ENCODE results near the gene RAB3IL1. TPM values are rescaled to one million over a fixed set of nuclear protein-coding genes. Genes with fewer than 3 reads are reported as not detected.
A peak's percentile ranks its signal among the peaks of the same experiment; 100 is the strongest.

Gene RAB3IL1
- total RNA-seq, 1 experiment from 2014 or later: 6.8 TPM

GRCh38 chr11:61911128-61911700 lies 6.2 kb downstream of the RAB3IL1 start:
- in situ Hi-C loops (cut with HindIII; ENCODE audit: low pct_unique_long_range_greater_than_20kb, low sequenced_read_pairs): no loop called here
- no peak for DNase-seq (ENCODE audit: low read depth, low spot score)

- DNase-seq (ENCODE audit: low read depth, low spot score): no peak
- in situ Hi-C loops (cut with HindIII; ENCODE audit: low pct_unique_long_range_greater_than_20kb, low sequenced_read_pairs): no loop called here
Observed at GRCh38 chr11:61910187-61911127, 6.9 kb downstream of the RAB3IL1 start.

- DNase-seq (ENCODE audit: low read depth, low spot score): no peak
- in situ Hi-C loops (cut with HindIII; ENCODE audit: low pct_unique_long_range_greater_than_20kb, low sequenced_read_pairs): no loop called here
Observed at GRCh38 chr11:61908730-61909316, 8.5 kb downstream of the RAB3IL1 start.

- no peak for DNase-seq (ENCODE audit: low read depth, low spot score)
- in situ Hi-C loops (cut with HindIII; ENCODE audit: low pct_unique_long_range_greater_than_20kb, low sequenced_read_pairs): no loop called here
Observed at GRCh38 chr11:61907871-61908729, 9.3 kb downstream of the RAB3IL1 start.

GRCh38 chr11:61907282-61907681 lies 10.1 kb downstream of the RAB3IL1 start:
- no peak for DNase-seq (ENCODE audit: low read depth, low spot score)
- in situ Hi-C loops (cut with HindIII; ENCODE audit: low pct_unique_long_range_greater_than_20kb, low sequenced_read_pairs): no loop called here

GRCh38 chr11:61906522-61906909 lies 10.8 kb downstream of the RAB3IL1 start:
- in situ Hi-C loops (cut with HindIII; ENCODE audit: low pct_unique_long_range_greater_than_20kb, low sequenced_read_pairs): no loop called here
- no peak for DNase-seq (ENCODE audit: low read depth, low spot score)

GRCh38 chr11:61905801-61906521 lies 11.4 kb downstream of the RAB3IL1 start:
- no peak for DNase-seq (ENCODE audit: low read depth, low spot score)
- in situ Hi-C loops (cut with HindIII; ENCODE audit: low pct_unique_long_range_greater_than_20kb, low sequenced_read_pairs): no loop called here

GRCh38 chr11:61905067-61905696 lies 12.2 kb downstream of the RAB3IL1 start:
- in situ Hi-C loops (cut with HindIII; ENCODE audit: low pct_unique_long_range_greater_than_20kb, low sequenced_read_pairs): no loop called here
- no peak for DNase-seq (ENCODE audit: low read depth, low spot score)

- in situ Hi-C loops (cut with HindIII; ENCODE audit: low pct_unique_long_range_greater_than_20kb, low sequenced_read_pairs): no loop called here
- no peak for DNase-seq (ENCODE audit: low read depth, low spot score)
Observed at GRCh38 chr11:61904539-61905048, 12.8 kb downstream of the RAB3IL1 start.

- in situ Hi-C loops (cut with HindIII; ENCODE audit: low pct_unique_long_range_greater_than_20kb, low sequenced_read_pairs): no loop called here
- DNase-seq (ENCODE audit: low read depth, low spot score): no peak
Observed at GRCh38 chr11:61903845-61904244, 13.5 kb downstream of the RAB3IL1 start.

GRCh38 chr11:61902313-61902712 lies 15.1 kb downstream of the RAB3IL1 start:
- no peak for DNase-seq (ENCODE audit: low read depth, low spot score)
- in situ Hi-C loops (cut with HindIII; ENCODE audit: low pct_unique_long_range_greater_than_20kb, low sequenced_read_pairs): no loop called here

GRCh38 chr11:61901397-61901796 lies 16.0 kb downstream of the RAB3IL1 start:
- DNase-seq (ENCODE audit: low read depth, low spot score): no peak
- in situ Hi-C loops (cut with HindIII; ENCODE audit: low pct_unique_long_range_greater_than_20kb, low sequenced_read_pairs): no loop called here

GRCh38 chr11:61900251-61900650 lies 17.1 kb downstream of the RAB3IL1 start:
- DNase-seq (ENCODE audit: low read depth, low spot score): no peak
- in situ Hi-C loops (cut with HindIII; ENCODE audit: low pct_unique_long_range_greater_than_20kb, low sequenced_read_pairs): no loop called here

- in situ Hi-C loops (cut with HindIII; ENCODE audit: low pct_unique_long_range_greater_than_20kb, low sequenced_read_pairs): no loop called here
- peak; percentile 74 for DNase-seq (ENCODE audit: low read depth, low spot score)
Observed at GRCh38 chr11:61899146-61899841, 18.1 kb downstream of the RAB3IL1 start.

GRCh38 chr11:61898247-61898582 lies 19.2 kb downstream of the RAB3IL1 start:
- DNase-seq (ENCODE audit: low read depth, low spot score): no peak
- in situ Hi-C loops (cut with HindIII; ENCODE audit: low pct_unique_long_range_greater_than_20kb, low sequenced_read_pairs): no loop called here

All from SK-MEL-5 (cell line).